ENCODE measurements around the gene USF3.
"Not testable (repeated sequence)": the region's sequence is repeated elsewhere in the genome, so short reads cannot be mapped to it uniquely, and the experiment has no call there.

Gene USF3

DNA sequence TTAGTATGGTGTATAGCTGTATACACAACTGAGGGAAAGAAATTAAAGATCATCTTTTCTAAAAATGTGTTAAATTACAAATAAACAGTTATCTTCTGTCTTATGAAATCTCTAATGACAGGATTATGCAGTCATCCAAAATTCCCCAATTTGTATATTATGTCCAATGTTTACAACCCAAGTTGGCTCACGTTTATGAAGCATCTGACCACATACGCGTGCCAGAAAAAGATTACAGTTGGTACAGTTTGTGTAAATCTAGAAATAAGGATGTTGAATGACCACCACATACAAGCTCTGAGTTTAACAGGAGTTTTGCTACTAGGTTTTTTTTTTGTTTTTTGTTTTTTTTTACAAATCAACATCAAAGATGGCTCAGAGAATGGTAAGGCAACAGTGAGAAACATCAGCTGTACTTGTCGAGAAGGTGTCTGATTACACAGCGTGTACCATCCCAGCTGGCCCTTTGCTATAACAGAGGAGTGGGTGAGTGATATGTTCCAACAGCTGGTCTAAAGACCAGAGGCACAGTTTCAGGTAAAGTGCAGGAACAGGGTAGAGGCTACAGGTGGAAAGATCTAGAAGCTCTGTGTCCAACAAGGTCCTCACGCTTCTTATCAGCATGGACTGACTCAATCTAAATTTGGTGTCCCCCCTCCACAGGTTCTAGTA, 47.1 kb downstream of the USF3 start:
- in situ Hi-C loops (cut with HindIII; ENCODE audit: low sequenced_read_pairs): no loop called here
- DNase-seq (ENCODE audit: low read depth): no peak

GRCh38 chr3:113648524-113648923, 47.9 kb downstream of the USF3 start:
- in situ Hi-C loops (cut with HindIII; ENCODE audit: low sequenced_read_pairs): no loop called here
- no peak for DNase-seq (ENCODE audit: low read depth)
- no peak overlapping the region for H3K4me3 ChIP-seq (ENCODE audit: low read depth, low read length)
- TF ChIP-seq, protein P1, sequence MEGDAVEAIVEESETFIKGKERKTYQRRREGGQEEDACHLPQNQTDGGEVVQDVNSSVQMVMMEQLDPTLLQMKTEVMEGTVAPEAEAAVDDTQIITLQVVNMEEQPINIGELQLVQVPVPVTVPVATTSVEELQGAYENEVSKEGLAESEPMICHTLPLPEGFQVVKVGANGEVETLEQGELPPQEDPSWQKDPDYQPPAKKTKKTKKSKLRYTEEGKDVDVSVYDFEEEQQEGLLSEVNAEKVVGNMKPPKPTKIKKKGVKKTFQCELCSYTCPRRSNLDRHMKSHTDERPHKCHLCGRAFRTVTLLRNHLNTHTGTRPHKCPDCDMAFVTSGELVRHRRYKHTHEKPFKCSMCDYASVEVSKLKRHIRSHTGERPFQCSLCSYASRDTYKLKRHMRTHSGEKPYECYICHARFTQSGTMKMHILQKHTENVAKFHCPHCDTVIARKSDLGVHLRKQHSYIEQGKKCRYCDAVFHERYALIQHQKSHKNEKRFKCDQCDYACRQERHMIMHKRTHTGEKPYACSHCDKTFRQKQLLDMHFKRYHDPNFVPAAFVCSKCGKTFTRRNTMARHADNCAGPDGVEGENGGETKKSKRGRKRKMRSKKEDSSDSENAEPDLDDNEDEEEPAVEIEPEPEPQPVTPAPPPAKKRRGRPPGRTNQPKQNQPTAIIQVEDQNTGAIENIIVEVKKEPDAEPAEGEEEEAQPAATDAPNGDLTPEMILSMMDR (IDR thresholded peaks at IDR 0.05; ENCODE audit: low read depth, low read length, missing control alignments): no peak

More for the DNA sequence above, 47.1 kb downstream of the USF3 start:
- no peak overlapping the region for H3K4me3 ChIP-seq (ENCODE audit: low read depth, low read length)
- TF ChIP-seq, protein P1 (IDR thresholded peaks at IDR 0.05; ENCODE audit: low read depth, low read length, missing control alignments): no peak

DNA sequence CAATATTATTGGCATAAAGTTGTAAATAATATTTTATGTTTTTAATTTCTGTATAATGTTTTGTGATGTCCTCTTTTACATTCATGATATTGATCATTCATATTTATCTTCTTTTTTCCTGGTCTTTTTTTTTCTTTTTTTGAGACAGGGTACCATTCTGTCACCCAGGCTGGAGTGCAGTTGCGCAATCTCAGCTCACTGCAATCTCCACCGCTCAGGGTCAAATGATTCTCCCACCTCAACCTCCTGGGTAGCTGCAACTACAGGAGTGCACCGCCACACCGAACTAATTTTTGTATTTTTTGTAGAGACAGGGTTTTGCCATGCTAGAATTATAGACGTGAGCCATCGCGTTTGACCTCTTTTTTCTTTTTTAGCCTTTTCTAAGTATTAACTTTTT, 52.9 kb downstream of the USF3 start:
- DNase-seq (ENCODE audit: low read depth): no peak
- TF ChIP-seq, protein P1 (IDR thresholded peaks at IDR 0.05; ENCODE audit: low read depth, low read length, missing control alignments): no peak
- in situ Hi-C loops (cut with HindIII; ENCODE audit: low sequenced_read_pairs): no loop called here

DNA sequence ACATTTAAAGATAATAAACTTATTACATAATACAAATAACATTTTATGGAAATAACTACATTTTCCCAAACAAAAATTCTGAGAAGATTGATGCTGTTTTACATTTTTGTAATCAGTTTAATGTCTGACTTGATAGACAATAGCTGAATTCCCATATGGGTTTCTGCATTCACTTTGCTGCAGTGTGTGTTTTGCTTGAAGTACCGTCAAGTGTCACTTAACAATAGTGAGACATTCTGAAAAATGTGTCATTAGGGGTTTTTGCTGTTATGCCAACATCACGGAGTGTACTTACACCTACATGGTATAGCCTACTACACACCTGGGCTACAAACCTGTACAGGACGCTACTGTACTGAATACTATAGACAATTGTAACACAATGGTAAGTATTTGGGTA, 57.5 kb downstream of the USF3 start:
- in situ Hi-C loops (cut with HindIII; ENCODE audit: low sequenced_read_pairs): no loop called here
- TF ChIP-seq, protein P1 (IDR thresholded peaks at IDR 0.05; ENCODE audit: low read depth, low read length, missing control alignments): no peak
- no peak overlapping the region for H3K4me3 ChIP-seq (ENCODE audit: low read depth, low read length)
- no peak for DNase-seq (ENCODE audit: low read depth)

More for the DNA sequence above, 52.9 kb downstream of the USF3 start:
- no peak overlapping the region for H3K4me3 ChIP-seq (ENCODE audit: low read depth, low read length)

- DNase-seq (ENCODE audit: low read depth): no peak
- TF ChIP-seq, protein P1 (IDR thresholded peaks at IDR 0.05; ENCODE audit: low read depth, low read length, missing control alignments): no peak
- no peak overlapping the region for H3K4me3 ChIP-seq (ENCODE audit: low read depth, low read length)
- in situ Hi-C loops (cut with HindIII; ENCODE audit: low sequenced_read_pairs): no loop called here
Measured at GRCh38 chr3:113637756-113638155, 58.7 kb downstream of the USF3 start.

DNA sequence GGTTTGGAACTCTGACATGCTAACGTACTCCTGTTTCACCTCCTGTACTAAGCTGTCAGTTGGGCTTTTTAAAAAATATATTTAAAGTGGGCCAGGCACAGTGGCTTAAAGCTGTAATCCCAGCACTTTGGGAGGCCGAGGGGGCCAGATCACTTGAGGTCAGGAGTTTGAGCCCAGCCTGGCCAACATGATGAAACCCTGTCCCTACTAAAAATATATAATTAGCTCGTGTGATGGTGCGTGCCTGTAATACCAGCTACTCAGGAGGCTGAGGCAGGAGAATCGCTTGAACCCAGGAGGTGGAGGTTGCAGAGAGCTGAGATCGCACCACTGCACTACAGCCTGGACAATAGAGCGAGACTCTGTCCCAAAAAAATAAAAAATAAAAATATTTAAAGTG, 60.4 kb downstream of the USF3 start:
- in situ Hi-C loops (cut with HindIII; ENCODE audit: low sequenced_read_pairs); H3K4me3 ChIP-seq (ENCODE audit: low read depth, low read length); DNase-seq (ENCODE audit: low read depth): not testable (repeated sequence)

GRCh38 chr3:113634782-113635474, 61.5 kb downstream of the USF3 start:
- no peak overlapping the region for H3K4me3 ChIP-seq (ENCODE audit: low read depth, low read length)
- no peak for DNase-seq (ENCODE audit: low read depth)
- TF ChIP-seq, protein P1 (IDR thresholded peaks at IDR 0.05; ENCODE audit: low read depth, low read length, missing control alignments): no peak
- in situ Hi-C loops (cut with HindIII; ENCODE audit: low sequenced_read_pairs): no loop called here

Data from astrocyte of the cerebellum (primary cell).